ENCODE measurements around the gene C14orf93.

Gene C14orf93

DNA sequence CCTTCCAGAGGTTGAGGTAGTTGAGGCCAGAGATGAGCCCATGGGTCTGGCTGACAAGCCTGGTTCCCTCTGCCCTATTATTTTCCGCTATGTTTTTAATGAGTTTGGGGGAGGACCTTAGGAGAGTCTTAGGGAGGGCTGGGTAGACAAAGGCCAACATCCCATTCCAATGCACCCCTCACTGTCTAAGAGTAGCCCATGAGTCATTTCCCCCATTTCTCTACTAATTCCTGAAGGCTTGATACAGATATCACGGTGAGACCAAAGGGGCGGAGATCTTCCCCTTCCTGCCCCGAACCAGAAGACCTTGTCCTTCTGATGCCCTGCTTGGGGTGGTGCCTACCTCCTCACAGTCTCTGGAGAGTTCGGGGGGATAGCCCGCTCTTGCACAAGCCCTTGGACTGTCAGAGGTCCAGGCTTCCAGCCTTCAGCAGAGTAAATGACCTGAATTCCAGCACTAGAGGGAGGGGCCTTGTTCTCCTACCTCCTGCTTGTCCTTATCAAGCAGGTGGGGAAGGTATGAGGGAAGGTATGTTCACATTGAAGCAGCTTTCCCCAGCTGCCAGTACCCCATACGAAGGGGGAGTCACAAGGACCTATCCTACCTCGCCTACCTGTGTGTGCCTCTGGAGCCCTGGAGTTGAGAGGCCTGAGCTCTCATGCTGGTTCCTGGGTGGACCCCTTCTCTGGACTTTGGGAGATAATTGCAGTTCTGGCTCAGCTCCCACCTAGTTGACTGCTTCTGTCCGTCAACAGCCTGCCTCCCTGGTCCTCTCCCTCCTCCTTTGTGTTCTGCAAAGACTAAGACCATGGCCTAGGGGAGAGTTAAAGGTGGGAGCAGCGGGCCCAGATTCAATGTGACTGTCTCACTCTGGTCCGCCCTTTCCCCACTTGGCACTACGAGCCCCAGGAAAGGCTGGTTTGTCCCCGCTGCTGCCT is 35.7 kb upstream of the C14orf93 start:
- no peak for DNase-seq (ENCODE audit: low read depth)

DNA sequence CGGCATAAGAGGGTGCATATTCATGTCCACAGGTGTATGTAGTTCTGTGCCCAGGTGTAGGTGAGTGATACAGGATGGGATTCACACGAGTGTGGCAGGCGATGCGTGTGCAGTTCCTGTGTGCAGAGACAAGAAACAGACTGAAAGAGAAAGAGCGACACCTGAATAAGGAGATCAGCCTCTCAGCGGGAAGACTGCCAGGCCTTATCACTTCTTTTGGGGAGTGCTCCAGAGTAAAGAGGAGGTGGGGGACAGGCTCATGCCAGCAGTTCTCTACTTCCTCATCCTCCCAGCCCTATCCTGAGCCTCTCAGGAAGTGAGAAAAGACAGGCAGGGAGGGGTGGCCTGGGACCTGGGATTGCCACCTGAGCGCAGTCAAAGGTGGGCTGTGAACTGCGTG is 34.9 kb upstream of the C14orf93 start:
- no peak for DNase-seq (ENCODE audit: low read depth)

DNA sequence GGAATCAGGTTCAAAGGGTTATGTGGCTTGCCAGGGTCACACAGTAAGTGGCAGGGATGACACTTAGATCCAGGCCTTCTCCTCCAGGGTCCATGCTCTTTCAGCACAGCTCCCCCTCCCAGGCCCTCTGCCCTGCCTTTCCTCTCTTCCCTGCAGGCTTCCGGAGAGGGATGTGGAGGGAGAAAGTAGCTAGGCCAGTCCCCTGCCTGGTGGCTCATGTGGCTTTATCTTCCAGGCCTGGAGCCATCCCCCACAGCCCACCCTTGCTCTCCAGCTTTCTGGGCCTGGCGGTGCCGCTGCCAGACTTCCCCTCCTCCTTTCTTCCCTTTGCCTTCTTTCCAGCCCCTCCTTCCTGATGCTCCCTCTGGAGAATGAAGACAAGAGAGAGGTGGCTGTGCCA is 33.8 kb upstream of the C14orf93 start:
- DNase-seq (ENCODE audit: low read depth) = no peak

DNA sequence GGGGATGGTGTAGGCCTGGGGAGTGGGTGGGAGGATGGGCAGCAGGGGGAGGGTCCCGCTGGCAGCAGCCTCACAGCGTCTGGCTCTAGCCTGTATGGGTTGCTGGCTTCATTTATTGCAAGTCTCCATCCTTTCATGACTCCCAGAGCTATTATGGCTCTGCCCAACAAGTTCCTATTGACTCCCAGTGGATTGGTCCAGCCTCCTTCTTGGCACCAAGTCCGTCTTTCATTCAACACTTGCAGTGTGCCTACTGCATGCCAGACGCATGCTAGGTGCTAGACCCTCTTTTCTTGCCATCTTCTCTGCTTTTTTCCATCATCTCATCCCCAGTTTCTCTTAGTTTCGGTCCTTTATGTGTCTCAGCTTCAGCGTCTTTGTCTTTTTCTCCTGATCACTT is 33.2 kb upstream of the C14orf93 start:
- no peak for DNase-seq (ENCODE audit: low read depth)

DNA sequence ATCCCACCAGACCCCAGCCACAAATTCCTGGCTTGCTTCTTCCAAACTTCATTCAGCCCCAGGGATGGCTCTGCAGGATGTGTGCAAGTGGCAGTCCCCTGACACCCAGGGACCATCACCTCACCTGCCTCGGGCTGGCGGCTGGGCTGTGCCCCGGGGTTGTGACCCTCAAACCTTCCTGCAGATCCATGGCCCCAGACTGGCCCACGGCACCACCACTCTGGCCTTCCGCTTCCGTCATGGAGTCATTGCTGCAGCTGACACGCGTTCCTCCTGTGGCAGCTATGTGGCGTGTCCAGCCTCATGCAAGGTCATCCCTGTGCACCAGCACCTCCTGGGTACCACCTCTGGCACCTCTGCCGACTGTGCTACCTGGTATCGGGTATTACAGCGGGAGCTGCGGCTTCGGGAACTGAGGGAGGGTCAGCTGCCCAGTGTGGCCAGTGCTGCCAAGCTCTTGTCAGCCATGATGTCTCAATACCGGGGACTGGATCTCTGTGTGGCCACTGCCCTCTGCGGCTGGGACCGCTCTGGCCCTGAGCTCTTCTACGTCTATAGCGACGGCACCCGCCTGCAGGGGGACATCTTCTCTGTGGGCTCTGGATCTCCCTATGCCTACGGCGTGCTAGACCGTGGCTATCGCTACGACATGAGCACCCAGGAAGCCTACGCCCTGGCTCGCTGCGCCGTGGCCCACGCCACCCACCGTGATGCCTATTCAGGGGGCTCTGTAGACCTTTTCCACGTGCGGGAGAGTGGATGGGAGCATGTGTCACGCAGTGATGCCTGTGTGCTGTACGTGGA is 32.4 kb upstream of the C14orf93 start, which contains the start of gene PSMB11:
Gene PSMB11, plus strand, starts transcription at position 51 of the 804 bp plus-strand sequence. Its CDS starts 14 bp downstream, at position 65.
- DNase-seq (ENCODE audit: low read depth) = no peak

DNA sequence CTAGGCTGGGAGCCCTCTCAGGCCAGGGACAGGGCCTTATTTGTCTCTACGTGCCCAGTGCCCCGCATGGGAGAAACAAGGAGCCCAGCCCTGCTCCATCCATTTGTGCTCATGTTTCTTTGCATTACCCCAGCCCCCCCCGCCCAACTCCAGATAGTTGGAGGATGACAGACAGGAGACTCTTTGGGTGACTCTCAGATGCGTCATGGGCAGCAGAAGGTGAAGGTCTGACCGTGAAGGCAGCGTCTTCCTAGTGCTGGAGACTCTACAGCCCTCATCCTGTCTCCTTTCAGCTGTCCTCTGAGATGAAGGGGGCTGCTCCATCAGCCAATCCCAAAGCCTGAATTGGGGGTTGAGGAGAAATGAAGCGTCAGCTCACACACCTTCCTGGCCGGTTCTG is 31.8 kb upstream of the C14orf93 start:
- DNase-seq (ENCODE audit: low read depth) = no peak

DNA sequence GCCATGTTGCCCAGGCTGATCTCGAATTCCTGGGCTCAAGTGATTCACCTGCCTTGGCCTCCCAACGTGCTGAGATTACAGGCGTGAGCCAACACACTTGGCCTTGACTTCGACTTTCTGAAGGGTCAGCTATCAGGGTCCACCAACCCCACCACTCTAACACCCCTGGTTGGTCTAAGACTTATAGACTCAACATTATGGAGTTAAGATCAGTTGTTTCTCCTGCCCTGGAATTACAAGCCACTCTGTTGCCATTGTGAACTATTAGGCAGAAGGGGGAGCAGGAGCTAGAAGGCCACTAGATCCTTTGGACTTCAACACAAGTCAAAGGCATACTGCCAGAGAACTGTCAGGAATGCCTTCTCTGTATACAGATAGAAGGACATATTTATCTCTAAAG is 30.2 kb upstream of the C14orf93 start:
- DNase-seq (ENCODE audit: low read depth) = no peak

DNA sequence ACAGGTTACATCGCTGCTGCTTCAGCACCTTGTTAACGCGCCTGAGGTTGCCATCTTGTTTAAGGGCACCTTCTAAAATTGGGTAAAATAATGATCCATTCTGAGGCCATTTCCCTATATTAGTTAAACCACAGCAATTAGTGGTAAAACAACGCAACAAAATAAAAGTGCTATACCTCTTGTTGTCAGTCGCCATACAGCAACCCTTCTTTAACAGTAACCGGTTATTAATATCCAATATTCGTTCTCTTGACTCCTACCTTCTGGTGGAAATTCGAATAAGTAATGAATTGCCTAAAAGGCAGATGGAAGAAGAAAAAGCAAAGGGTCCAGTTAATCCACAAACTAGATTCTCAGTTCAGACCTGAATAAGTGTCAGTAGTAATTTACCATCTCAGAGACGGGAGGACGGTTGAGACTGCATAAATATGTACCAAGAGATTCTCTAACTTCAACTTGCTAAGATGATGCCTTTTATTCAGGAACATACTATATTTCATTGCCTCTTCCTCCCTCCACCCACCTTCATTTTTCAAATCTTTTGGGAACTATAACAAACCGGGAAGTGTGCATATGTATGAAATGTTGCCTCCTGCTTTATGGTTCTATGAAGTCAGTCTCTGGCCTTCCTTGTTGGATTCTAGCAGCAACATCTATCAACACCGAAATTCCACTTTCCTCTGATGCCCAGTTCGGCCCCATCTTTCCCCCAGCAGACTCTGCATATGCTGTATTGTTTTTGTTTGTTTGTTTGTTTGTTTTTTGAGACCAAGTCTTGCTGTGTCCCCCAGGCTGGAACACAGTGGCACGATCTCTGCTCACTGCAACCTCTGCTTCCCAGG is 25.6 kb upstream of the C14orf93 start:
- no peak for DNase-seq (ENCODE audit: low read depth)

DNA sequence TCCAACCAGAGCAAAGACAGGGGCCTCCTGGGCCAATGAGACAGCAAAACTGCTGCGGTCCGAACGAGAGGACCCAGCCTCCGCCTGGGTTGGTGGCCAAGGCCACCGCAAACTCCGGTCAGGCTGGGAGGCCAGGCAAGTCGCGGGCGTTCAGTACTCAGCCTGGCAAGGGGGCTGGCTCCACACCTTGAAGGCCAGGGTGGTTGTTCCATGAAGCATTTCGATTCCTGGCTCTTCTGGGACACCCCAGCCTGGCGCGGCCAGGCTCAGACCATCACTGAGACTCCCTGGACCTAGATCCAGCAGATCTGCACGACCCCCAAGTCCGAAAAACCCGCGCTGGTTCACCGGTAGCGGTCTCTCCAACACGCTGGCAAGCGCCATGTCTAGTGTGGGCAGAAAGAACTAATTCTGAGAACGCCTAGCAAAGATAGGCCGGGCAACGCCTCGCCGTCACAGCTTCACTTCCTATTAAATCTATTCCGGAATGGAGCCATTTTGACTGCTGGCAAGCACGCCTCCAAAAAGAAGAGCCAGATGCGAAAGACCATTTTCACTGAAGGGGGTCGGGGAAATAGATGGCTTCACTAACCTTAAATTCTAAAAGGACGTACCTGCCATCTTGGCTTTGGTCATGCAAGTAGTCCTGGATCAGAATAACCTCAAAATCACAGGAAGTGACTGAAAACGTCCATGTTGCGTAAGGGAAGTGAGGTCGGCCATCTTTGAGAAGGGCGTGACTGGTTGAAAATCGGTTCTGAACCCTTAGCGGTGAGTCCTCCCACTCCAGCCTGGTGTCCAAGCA is 24.8 kb upstream of the C14orf93 start, which contains the start of gene PSMB5:
Gene PSMB5, minus strand, starts transcription at position 403 of the 805 bp plus-strand sequence. Its CDS starts 19 bp downstream, at position 384.
- peak; percentile 94 for DNase-seq (ENCODE audit: low read depth)

DNA sequence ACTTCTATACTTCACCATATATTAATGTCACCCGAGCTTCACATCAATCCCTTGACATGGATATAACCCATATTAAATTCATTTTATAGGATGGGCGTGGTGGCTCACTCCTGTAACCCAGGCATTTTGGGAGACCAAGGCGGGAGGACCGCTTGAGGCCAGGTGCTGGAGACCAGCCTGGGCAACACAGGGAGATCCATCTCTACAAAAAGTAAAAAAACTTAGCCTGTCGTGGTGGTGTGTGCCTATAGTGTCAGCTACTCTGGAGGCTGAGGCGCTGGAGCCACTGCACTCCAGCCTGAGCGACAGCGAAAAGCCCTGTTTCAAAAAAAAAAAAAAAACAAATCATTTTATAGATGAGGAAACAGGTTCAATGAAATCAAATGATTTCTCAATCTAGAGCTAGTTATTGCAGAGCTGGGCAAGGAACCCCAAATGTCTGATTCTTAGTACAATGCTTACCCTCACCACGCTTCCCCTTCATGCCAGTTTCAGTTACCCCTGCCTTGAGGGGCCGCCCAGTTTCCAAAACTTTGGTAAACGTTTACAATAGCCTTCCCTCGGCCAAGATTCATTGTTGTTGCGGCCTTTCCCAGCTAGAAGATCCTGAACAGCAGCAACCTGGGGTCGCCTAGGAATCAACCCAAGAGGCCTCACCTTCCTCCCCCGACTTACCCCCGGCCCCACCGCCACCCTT is 24.0 kb upstream of the C14orf93 start:
- DNase-seq (ENCODE audit: low read depth) = no peak

DNA sequence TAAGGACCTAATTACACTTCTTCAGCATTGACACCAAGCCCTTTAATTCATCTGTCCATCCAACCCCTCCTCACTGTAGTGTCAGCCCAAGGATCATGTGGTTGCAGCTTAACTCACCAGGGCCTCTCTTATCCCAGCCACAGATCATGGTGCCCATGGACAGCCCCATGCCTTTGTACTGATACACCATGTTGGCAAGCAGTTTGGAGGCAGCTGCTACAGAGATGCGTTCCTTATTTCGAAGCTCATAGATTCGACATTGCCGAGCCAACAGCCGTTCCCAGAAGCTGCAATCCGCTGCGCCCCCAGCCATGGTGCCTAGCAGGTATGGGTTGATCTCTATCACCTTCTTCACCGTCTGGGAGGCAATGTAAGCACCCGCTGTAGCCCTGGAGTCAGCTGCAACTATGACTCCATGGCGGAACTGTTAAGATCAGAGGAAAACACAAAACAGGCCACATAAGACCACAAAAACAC is 23.3 kb upstream of the C14orf93 start:
- DNase-seq (ENCODE audit: low read depth) = no peak

DNA sequence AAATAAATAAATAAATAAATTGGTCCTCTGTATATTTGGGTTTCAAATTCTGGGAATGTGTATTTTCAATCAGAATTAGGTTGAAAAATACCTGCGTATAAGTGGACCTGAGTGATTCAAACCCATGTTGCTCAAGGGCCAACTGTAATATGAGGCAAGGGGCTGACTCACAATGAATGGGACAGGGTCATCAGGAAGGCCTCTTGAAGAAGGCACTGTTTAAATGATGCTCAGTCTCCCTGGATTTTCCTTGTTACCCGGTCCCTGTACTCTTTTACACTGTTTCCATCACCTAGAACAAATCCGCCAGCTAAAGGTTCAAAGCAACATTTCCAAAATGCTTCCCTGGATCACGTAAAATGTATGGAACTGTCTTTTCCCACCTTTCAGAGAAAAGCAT is 21.0 kb upstream of the C14orf93 start:
- DNase-seq (ENCODE audit: low read depth) = no peak

DNA sequence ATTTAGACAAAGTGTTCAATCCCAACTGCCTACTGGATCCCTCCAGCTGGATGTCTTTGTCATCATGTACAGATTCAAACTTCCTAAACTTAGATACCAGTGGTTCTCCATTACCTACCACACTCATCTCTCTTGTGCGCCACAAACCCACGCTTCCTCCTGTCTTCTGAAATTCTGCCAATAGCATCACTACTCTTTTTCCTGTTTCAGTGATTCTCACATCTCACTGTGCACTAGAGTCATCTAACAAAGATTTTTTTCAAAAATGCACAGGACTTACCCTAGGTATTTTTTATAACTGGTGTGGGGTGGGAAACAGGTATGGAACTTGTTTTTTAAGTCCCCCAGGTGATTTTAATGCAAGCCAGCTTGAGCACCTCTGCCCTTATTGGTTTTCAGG is 18.9 kb upstream of the C14orf93 start:
- no peak for DNase-seq (ENCODE audit: low read depth)

DNA sequence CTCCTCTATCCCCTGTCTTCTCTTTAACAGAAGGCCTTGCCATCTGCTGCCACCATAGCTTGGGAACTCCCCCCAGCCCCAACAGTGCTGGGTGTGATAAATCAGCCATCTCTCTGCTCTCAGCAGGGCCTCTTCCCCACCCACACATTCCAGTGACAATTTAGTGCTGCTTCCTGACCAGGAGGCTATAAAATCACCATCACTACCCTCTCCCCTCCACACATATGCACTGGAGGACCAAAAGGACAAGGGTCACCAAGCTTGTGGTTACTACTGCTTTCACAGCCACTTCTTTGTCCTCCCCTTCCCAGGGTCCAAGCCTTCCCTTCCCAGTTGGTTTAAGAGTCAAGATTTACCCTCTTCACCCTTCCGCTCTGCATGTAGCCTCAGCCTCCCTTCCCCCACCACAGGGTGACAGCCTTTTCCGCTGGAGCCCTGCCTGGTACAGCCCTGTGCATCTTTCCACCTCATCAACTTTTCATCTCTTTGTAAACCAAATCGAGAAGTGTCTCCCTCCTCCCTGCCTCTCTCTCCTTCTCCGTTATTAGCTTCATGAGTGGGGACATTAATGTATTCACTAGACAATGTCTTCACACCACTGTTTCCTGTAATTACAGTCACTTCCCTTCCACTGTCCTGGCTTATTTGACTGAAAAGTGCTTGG is 15.3 kb upstream of the C14orf93 start:
- no peak for DNase-seq (ENCODE audit: low read depth)

DNA sequence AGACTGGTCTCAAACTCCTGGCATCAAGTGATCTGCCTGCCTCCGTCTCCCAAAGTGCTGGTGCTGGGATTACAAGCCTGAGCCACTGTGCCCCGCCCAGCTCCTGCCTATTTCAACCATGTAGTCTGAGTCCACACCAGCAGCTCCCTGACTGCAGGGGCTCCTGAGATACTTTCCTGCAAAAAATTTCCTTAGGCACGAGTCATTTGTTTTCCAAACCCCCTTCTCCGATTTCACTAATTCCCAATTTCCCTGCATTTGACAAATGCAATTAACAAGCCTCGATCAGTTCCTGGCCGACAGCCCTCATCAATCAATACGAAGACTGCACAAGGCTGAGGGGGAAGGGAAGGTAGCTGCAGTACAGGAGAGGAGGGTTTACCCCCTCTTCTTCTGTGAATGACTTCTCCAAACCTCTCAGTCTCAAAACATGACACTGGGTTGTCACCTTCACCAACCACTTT is 14.7 kb upstream of the C14orf93 start:
- no peak for DNase-seq (ENCODE audit: low read depth)

DNA sequence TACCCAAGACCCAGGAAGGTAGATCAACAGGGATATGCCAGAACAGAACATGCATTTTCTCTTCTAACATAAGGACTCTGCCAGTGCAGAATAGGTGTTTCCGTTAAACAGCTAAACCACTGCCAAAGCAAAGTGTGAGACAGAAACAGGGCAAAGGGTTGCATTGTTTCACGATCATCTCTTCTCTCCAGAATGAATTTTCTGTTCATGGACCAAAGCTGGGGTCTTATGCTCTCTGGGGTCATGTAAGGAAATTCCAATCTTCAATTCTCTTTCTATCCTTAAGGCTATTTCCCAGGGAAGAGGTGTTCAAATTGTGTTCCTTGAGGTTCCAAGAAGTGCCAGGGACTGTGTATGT is 13.8 kb upstream of the C14orf93 start:
- DNase-seq (ENCODE audit: low read depth) = no peak

DNA sequence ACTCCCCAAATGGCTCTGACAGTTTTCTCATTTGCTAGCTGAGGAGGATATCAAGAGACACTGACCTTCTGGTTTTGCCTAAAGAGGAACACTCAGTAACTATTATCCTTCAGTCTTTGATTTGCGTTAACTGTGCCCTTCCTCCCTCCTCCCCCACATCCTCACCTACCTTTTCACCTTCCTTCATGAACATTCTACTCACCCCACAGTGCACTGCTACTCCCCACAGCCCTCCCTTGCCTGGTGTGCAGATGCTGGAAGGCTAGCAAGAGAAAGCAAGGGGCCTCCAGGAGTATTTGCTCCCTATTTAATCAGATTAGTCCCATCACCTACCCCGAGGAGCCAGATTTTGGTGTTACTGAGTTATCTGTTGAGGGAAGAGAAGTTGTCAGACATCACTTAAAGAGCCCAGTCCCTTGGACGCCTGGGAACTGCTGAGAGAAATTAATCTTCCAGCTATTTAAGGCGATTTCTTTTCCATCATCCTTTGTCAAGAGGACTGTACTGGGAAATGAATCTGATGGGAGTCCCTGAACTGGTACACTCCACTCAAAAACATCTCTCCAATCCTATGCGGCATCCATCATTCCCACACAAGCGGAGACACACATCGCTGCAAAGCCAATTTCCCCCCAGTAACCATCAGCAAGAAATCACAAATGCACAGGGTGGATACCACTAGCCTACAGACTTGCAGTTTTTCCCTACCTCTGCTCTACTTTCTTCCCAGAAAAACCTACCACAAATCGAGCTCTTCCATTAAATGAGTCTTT is 13.3 kb upstream of the C14orf93 start:
- no peak for DNase-seq (ENCODE audit: low read depth)

DNA sequence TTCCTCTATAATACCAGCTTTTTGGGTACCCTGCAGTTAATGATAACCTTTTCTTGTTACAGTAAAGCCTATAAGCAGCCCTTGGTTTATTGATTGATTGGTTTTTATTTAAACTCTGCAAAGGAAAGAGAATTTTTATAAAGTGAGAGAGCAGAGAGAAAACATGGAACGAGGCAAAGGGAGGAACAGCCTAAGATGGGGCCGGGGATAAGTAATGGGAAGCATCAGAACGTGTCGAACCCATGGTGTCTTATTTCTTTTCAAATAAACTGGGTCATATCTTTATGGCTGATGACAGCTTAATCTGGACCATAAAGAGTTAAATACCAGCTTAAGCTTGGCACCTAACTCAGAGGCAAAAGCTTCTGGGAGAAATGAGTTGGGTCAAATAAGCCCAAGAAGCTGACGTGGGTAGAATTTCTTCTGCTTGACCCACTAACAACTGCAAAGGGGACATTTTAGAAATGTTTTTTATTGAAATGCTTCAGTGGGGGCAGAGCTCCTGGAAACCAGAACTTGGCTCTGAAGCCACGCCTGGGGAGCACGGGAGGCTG is 12.0 kb upstream of the C14orf93 start:
- DNase-seq (ENCODE audit: low read depth) = no peak

DNA sequence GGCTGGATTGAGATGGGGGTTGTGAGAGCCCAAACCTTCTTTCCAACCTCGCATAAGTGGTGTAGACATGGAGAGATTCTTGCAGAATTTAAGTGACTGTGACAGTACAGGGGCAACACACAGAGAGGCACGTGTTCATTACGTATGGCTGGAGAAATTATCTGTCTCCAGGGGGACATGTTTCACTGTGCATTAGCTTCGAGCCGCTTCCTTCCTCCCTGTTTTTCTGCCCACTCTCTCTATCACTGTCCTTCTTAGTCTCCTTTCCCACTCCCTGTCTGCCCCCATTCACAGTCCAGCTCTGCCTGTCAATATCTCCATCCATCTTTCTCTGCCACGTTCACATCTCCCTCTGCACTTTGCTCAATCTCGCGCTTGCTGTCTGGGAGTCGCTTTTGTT is 11.5 kb upstream of the C14orf93 start:
- no peak for DNase-seq (ENCODE audit: low read depth)
